BLaER1 treated with 17β-estradiol and CSF1 and Interleukin-3, amounts not matched to agents 10 nM and 100 nM (cell line): Measurements from ENCODE around the gene NOP10.

Source experiments
- H3K27ac ChIP-seq, 11 experiments: shearing (Covaris generic); formaldehyde crosslinking; 2 replicates each; pipeline ENCODE4 v1.8.1; 2022
- H3K27me3 ChIP-seq, 11 experiments: shearing (Covaris generic); formaldehyde crosslinking; 2 replicates each; pipeline ENCODE4 v1.8.1; 2022
- H3K36me3 ChIP-seq, 11 experiments: shearing (Covaris generic); formaldehyde crosslinking; 2 replicates each; pipeline ENCODE4 v1.8.1; 2022
- H3K4me1 ChIP-seq, 10 experiments: shearing (Covaris generic); formaldehyde crosslinking; 2 replicates each; pipeline ENCODE4 v1.8.1; 2022
- H3K4me2 ChIP-seq, 11 experiments: shearing (Covaris generic); formaldehyde crosslinking; 2 replicates each; pipeline ENCODE4 v1.8.1; 2022
- H3K4me3 ChIP-seq, 10 experiments: shearing (Covaris generic); formaldehyde crosslinking; 2 replicates each; pipeline ENCODE4 v1.8.1; 2022
- H3K9ac ChIP-seq, 11 experiments: shearing (Covaris generic); formaldehyde crosslinking; 2 replicates each; pipeline ENCODE4 v1.8.1; 2022
- H3K9me3 ChIP-seq, 11 experiments: shearing (Covaris generic); formaldehyde crosslinking; replicated peaks in 1 of 11; 2 replicates each; pipeline ENCODE4 v1.8.1; 2022
- H4K20me1 ChIP-seq, 11 experiments: shearing (Covaris generic); formaldehyde crosslinking; 2 replicates each; pipeline ENCODE4 v1.8.1; 2022
- Cebpa-rat ChIP-seq, 11 experiments: shearing (Covaris generic); IDR thresholded peaks; 2 replicates each; pipeline ENCODE4 v1.8.1; 2022

The NOP10 gene

DNA sequence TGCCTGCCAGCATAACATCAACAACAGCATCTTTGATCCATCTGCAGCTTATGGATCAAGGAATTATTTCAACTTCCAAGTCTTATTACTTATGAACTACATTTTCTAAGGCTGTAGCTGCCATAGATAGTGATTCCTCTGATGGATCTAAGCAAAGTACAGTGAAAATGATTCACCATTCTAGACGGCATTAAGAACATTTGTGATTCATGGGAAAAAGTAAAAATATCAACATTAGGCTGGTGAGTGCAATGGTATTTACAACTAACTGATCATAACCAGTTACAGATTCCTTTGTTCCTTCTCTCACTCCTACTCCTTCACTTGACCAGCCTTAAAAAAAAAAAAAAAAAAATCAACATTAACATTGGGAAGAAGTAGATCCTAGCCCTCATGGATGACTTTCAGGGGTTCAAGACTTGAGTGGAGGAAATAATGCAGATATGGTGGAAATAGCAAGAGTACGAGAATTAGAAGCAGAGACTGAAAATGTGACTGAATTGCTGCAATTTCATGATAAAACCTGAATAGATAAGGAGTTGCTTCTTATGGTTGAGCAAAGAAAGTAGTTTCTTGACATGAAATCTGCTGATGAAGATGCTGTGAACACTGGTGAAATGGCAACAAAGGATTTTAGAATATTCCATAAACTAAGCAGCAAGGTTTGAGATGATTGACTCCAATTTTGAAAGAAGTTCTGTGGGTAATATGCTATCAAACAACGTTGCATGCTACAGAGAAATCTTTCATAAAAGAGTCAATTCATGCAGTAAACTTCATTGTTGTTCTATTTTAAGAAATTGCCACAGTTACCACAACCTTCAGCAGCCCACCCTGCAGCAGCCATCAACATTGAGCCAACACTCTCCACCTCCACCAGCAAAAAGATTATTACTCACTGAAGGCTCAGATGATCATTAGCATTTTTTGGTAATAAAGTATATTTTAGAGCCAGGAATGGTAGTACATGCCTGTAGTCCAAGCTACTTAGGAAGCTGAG, 28.1 kb downstream of the NOP10 start:
- peak overlapping the region in 2 of 11 experiments; percentile 2 to 3; a peak in 3 of 22 replicates for H3K9ac ChIP-seq
- TF ChIP-seq Cebpa-rat (IDR thresholded peaks at IDR 0.05): no peak
- H3K4me1 ChIP-seq: peaks cover 27 to 67% (median 51%) of the 10 kb centered on the region in 10 experiments
- H4K20me1 ChIP-seq: peaks cover 16 to 90% (median 79%) of the 10 kb centered on the region in 11 experiments; a peak in 21 of 22 replicates
- peaks cover 9 to 60% (median 50%) of the 10 kb centered on the region in 11 experiments; a peak in 20 of 22 replicates for H3K36me3 ChIP-seq
- peak overlapping the region in 8 of 10 experiments; percentile 17 to 72 (median 58); a peak in 12 of 20 replicates for H3K4me3 ChIP-seq
- H3K27ac ChIP-seq: peak overlapping the region in 3 of 11 experiments; percentile 17 to 40 (median 24); a peak in 2 of 22 replicates
- H3K27me3 ChIP-seq: no peaks in the 10 kb centered on the region
- H3K9me3 ChIP-seq: no peaks in the 10 kb centered on the region
- peak overlapping the region; percentile 59 to 91 (median 84) for H3K4me2 ChIP-seq

GRCh38 chr15:34311563-34311962, 31.4 kb downstream of the NOP10 start:
- Histone ChIP-seq H4K20me1 (peaks cover 25 to 100% (median 96%) of the 10 kb centered on the region in 11 experiments; a peak in 21 of 22 replicates), H3K27ac (no peak overlapping the region), H3K4me3 (no peak overlapping the region), H3K4me1 (peaks cover 14 to 43% (median 28%) of the 10 kb centered on the region in 10 experiments), H3K36me3 (peaks cover 18 to 93% (median 74%) of the 10 kb centered on the region in 11 experiments; a peak in 20 of 22 replicates), H3K9ac (no peak overlapping the region), H3K4me2 (no peak overlapping the region), H3K27me3 (no peaks in the 10 kb centered on the region), H3K9me3 (no peaks in the 10 kb centered on the region)
- no peak for TF ChIP-seq Cebpa-rat (IDR thresholded peaks at IDR 0.05)

GRCh38 chr15:34304613-34305012, 38.3 kb downstream of the NOP10 start:
- Histone ChIP-seq H3K27me3 (no peaks in the 10 kb centered on the region), H3K4me3 (no peak overlapping the region), H3K4me2 (no peak overlapping the region), H3K27ac (no peak overlapping the region), H3K36me3 (peaks cover 13 to 99% (median 76%) of the 10 kb centered on the region in 11 experiments; a peak in 21 of 22 replicates), H3K9ac (no peak overlapping the region), H3K4me1 (peaks cover 0 to 26% (median 3%) of the 10 kb centered on the region in 10 experiments; a peak in 12 of 20 replicates), H4K20me1 (peaks cover 36 to 100% (median 97%) of the 10 kb centered on the region in 11 experiments; a peak in 21 of 22 replicates), H3K9me3 (no peaks in the 10 kb centered on the region)
- no peak for TF ChIP-seq Cebpa-rat (IDR thresholded peaks at IDR 0.05)

- no peak overlapping the region for H3K4me3 ChIP-seq
- peaks cover 53 to 100% (median 98%) of the 10 kb centered on the region in 11 experiments; a peak in 21 of 22 replicates for H4K20me1 ChIP-seq
- H3K4me1 ChIP-seq: peaks cover 30 to 48% (median 31%) of the 10 kb centered on the region in 10 experiments
- no peak overlapping the region for H3K27ac ChIP-seq
- H3K36me3 ChIP-seq: peaks cover 4 to 91% (median 60%) of the 10 kb centered on the region in 11 experiments; a peak in 20 of 22 replicates
- TF ChIP-seq Cebpa-rat (IDR thresholded peaks at IDR 0.05): no peak
- no peak overlapping the region for H3K9ac ChIP-seq
- no peak overlapping the region for H3K4me2 ChIP-seq
- H3K9me3 ChIP-seq: no peaks in the 10 kb centered on the region
- H3K27me3 ChIP-seq: no peaks in the 10 kb centered on the region
Observed at GRCh38 chr15:34301058-34301457, 41.9 kb downstream of the NOP10 start.

DNA sequence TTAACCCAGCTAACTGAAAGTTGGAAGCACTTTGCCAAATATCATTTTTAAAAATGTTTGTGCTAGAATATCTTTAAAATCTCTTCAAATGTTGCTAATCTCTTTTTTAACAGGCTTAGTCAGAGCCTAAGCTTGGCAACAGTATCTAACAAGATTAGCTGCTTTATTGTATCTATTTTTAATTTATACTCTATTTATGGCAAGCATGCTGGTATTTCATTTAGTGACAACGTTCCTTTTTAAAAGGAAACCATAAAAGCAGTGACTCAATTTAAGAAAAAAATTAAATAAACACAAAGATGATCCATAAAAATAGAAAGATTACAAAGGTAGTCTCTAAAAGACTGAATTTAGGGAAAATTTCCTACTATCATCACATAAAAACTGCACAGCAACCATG, 45.9 kb downstream of the NOP10 start:
- TF ChIP-seq Cebpa-rat (IDR thresholded peaks at IDR 0.05): no peak
- H3K27me3 ChIP-seq: no peaks in the 10 kb centered on the region
- H3K9ac ChIP-seq: no peak overlapping the region
- H3K4me3 ChIP-seq: no peak overlapping the region
- peaks cover 32 to 96% (median 77%) of the 10 kb centered on the region in 11 experiments for H3K36me3 ChIP-seq
- H3K27ac ChIP-seq: no peak overlapping the region
- H3K4me1 ChIP-seq: peaks cover 30 to 46% (median 31%) of the 10 kb centered on the region in 10 experiments
- H3K4me2 ChIP-seq: peak overlapping the region in 10 of 11 experiments; percentile 12 to 67 (median 46); a peak in 15 of 22 replicates
- peaks cover 59 to 100% (median 99%) of the 10 kb centered on the region in 11 experiments; a peak in 21 of 22 replicates for H4K20me1 ChIP-seq
- peaks cover 0 to 30% (median 24%) of the 10 kb centered on the region in 11 experiments; a peak in 16 of 22 replicates for H3K9me3 ChIP-seq

GRCh38 chr15:34292621-34293020, 50.3 kb downstream of the NOP10 start:
- H3K4me1 ChIP-seq: peaks cover 3 to 14% (median 10%) of the 10 kb centered on the region in 10 experiments; a peak in 17 of 20 replicates
- H3K27ac ChIP-seq: no peak overlapping the region
- H3K27me3 ChIP-seq: no peaks in the 10 kb centered on the region
- H3K4me3 ChIP-seq: no peak overlapping the region
- H3K9me3 ChIP-seq: peaks cover 0 to 42% (median 34%) of the 10 kb centered on the region in 11 experiments; a peak in 16 of 22 replicates
- no peak overlapping the region for H3K4me2 ChIP-seq
- H3K9ac ChIP-seq: no peak overlapping the region
- peaks cover 39 to 85% (median 65%) of the 10 kb centered on the region in 11 experiments for H3K36me3 ChIP-seq
- TF ChIP-seq Cebpa-rat (IDR thresholded peaks at IDR 0.05): no peak
- H4K20me1 ChIP-seq: peaks cover 22 to 93% (median 58%) of the 10 kb centered on the region in 11 experiments; a peak in 21 of 22 replicates
